Activated T-cell treated with anti-CD3 and anti-CD28 coated beads, Interleukin-2, amount 50 U/mL, for 48 hours (primary cell): ENCODE results near the gene CREBZF.
"Not testable (repeated sequence)": the region's sequence is repeated elsewhere in the genome, so short reads cannot be mapped to it uniquely, and the experiment has no call there.

ENCODE experiments used
- DNase-seq, 2 experiments: peaks; one replicate each; pipeline ENCODE4 v3.0.0-alpha.2; 2020

Gene CREBZF

GRCh38 chr11:85668157-85668556 lies 3.2 kb upstream of the CREBZF start:
- no peak for DNase-seq

DNA sequence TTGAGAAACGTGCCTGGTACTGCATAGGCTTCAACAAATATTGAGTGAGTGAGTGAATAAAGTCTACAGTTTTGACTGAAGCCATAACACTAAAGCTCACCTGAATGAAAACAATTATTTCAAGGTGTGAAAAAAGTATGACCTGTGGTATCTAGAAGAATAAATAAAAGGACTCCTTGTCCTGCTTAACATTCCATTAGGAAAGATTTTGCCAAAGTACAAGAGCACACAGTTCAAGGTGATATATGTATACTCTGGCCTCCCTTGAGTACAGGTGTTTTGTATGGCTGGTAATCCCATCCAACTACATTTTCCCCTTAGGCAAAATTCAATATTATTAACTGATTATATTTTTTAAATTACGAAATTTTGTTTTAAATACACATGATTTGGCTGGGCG lies 1.8 kb upstream of the CREBZF start:
- no peak for DNase-seq

- no peak for DNase-seq
Observed at GRCh38 chr11:85665733-85666132, 804 bp upstream of the CREBZF start.

- peak; percentile 88 to 91 for DNase-seq
Observed at GRCh38 chr11:85663753-85664614, 945 bp downstream of the CREBZF start.

GRCh38 chr11:85663080-85663752 lies 1.7 kb downstream of the CREBZF start:
- DNase-seq = no peak

DNA sequence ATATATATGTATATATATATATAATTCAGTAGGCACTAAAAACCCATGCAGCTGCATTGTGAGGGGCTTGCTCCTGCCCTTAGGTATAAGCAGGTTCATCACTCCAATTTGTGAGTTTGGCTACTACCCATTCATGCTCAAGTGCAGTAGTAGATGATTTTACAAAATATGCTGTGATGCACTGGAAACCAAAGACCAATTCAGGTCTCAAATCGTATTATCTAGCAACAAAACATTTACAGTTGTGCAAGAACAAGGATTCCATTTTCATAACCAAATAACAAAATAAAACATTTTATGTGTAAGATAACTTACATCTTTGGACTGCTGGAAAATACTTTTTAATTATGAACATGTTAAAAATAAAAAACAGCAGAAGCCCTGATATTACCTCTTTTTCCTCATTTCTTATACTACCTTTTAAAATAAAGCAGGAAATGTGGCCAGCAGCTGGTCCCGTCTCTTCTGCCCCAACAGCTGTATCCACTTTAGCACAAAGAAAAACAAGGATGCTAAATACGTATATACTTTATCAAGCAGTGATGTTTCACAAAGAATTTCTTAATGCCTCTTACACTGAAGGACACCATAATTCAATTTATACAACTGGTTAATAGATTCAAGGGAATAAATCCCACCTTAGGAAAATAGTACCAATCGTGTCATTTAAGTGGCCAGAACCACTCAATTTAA lies 2.8 kb downstream of the CREBZF start:
- no peak for DNase-seq

- DNase-seq = no peak
Observed at GRCh38 chr11:85658180-85658579, 6.7 kb downstream of the CREBZF start.

DNA sequence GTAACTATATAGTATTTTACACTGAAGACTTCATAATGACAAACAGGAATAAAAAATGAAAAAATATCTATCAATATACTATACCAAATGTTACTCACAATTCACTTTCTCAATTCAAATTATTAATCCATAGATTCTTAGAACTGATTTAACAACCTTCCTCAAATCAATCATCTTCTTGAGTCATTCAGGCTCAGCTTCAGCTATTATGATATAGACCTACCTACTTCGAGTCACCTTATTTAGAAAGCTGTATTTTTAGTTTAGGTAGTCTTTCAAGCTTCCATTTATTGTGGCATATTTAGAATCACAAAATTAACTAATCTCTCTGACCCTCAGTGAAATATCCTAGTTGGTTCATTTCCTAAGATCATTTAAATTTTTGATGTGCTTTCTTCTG lies 8.2 kb downstream of the CREBZF start:
- DNase-seq = no peak

DNA sequence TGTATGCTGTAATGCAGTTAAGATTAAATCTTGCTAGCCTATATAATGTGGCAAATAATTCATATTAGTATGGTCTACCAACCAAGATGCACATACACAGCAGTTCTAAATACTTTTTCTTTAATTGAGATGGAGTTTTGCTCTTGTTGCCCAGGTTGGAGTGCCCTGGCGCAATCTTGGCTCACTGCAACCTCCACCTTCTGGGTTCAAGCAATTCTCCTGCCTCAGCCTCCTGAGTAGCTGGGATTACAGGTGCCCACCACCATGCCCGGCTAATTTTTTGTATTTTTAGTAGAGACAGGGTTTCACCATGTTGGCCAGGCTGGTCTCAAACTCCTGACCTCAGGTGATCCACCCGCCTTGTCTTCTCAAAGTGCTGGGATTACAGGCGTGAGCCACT lies 10.6 kb downstream of the CREBZF start:
- not testable (repeated sequence) for DNase-seq

GRCh38 chr11:85652786-85653447 lies 12.0 kb downstream of the CREBZF start:
- no peak for DNase-seq

DNA sequence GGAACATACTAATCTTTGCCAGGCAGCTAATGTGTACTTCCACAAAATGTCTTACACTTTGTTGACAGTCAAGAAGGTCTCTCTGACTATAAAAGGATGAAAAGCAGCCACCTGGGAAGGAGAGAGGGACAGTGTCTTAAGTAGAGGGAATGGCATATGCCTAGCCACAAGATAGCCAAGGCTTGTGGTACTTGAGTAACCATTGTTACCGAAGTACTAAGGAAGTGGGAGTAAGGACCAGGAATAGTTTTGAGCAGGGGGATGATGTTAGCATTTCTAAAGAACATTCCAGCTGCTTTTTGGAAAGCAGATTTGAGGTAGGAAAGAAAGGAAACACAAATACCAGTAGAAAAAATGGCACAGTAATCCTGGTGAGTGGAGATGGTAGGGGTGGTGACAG lies 13.8 kb downstream of the CREBZF start:
- DNase-seq = no peak

DNA sequence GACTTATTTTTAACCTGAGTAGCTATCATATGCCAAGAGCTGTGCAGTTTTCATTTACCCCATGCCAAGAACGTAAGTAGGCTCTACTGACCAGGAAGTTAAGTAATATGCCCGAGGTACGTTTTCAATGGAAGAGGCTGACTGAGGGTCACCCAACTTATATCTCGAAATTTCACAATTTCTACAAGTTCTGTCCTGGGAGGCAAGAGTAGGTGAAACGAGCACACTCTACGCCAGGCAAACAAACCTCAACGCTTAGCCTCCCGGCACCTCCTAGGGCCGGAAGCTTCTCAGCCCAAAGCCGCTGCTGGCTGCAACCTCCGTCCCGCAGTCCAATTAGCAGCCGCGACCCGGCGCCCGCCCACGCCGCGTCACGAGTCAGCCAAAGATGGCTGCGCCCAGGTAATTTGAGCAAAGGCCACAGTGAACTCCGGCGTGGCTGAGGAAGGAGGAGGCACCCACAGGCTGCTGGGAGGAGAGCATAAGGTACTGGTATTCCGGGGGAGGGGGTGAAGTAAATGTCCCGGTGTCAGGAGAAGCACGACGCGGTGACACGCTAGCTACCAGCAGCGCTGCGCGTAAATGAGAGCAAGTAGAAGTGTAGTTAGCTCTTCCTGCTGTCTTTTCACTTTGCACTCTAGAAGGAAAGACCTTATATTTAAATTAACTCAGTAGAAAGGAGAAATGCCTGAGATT lies 17.2 kb downstream of the CREBZF start, which contains the start of gene TMEM126A:
Gene TMEM126A (plus strand): TSS at position 364 of the 696 bp plus-strand sequence. CDS start 2,289 bp downstream, outside the sequence.
- peak; percentile 94 for DNase-seq

DNA sequence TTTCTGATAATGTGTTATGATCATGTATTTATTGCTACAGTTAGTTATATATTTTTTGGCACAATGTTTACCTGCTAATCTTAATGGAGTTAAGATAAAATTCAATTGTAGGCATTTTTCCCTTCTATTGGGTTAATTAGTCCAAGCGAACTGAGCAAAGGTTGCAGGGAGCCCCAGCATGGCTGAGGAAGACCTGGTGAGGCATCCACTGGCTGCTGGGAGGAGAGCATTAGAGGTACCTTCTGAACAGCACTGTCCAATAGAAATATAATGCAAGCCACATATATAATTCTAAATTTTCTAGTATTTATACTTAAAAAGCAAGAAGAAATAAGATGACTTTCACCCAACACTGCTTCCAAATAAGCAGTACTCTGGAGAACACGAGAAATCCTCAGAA lies 17.9 kb downstream of the CREBZF start:
- no peak for DNase-seq

DNA sequence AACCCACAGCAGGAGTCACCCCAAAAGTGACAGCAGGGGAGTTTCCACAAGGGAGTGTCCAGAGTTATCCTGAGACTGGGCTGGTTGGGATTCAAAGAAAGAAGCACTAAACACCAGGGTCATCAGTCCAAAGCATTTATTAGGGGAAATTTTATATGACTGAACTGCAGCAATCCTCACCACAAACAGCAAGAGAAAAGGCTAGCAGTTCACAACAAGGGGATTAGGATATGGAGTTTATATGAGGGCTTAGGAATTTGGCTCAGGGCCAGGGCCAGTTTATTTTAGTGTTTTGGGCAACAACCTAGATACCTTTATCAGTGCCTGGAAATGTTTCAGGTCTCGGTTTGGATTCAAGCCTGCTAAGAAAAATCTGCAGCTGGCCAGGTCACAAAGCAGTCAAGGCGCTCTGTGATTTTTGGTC lies 21.7 kb downstream of the CREBZF start:
- DNase-seq = no peak

DNA sequence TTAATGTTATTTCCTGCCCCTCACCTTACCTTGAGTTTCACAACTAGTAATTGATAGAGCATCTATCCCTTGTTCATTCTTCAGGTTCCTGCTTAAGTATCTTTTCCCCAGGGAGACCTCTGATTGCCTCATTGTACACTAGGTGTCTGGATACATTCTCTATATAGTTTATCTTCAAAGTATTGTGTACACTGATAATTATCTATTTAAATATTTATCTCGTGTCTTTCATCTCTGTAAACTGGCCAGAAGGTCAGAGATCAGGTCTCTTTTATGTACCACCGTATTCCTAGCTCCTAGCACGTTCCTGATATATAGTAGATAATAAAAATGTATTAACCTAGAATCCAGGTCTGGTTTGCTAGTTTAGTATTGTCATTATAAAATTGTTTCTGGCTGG lies 30.2 kb downstream of the CREBZF start:
- no peak for DNase-seq

- no peak for DNase-seq
Observed at GRCh38 chr11:85628771-85629341, 36.1 kb downstream of the CREBZF start.

GRCh38 chr11:85627998-85628770 lies 36.7 kb downstream of the CREBZF start, which contains the start of gene TMEM126B:
TMEM126B (plus strand) TSS chr11:85628593; CDS start chr11:85628608, 15 bp downstream.
- DNase-seq = peak; percentile 97

GRCh38 chr11:85627332-85627997 lies 37.5 kb downstream of the CREBZF start, which contains the start of gene DLG2:
DLG2 (minus strand) TSS chr11:85627344.
- DNase-seq = peak; percentile 37 to 38

DNA sequence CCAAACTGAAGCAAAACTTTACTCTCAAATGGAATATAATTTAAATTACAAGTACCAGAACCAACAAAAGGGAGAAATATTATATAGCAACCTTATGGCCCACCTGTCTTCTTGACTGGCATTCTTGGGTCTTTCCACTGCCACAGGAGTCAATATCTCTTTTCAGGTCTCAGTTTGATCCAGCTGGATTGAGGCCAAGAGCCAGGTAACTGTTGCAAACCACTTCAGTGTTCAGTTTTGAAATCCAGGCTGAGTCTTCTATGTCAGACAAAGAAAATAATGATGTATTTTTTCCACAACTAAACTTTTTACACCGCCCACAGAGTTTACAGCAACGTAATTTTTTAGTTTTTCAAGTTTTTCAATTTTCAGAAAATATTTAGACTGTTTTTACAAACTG lies 38.4 kb downstream of the CREBZF start:
- no peak for DNase-seq

GRCh38 chr11:85620256-85620655 lies 44.7 kb downstream of the CREBZF start:
- DNase-seq = no peak
